NB4 (cell line): Measurements from ENCODE around the gene SNTB2.

ENCODE experiments used
- DNase-seq: peaks from one replicate; pipeline ENCODE4 v3.0.0; 2010; ENCODE audit warnings: low read depth
- H3K4me3 ChIP-seq: one replicate; pipeline ENCODE4 v1.5.1; 2011; ENCODE audit warnings: mild to moderate bottlenecking, low read depth, low read length, moderate library complexity
- CTCF ChIP-seq: IDR thresholded peaks from one replicate; pipeline ENCODE4 v1.5.1; 2012; ENCODE audit warnings: low read depth, low read length
- MYC ChIP-seq: IDR thresholded peaks from 2 replicates; pipeline ENCODE4 v1.6.1; 2011; ENCODE audit warnings: low read depth, low read length
- POLR2A ChIP-seq: IDR thresholded peaks from 2 replicates; pipeline ENCODE4 v1.6.1; 2011; ENCODE audit warnings: mild to moderate bottlenecking; ENCODE audit not compliant: insufficient read length; ENCODE audit errors: extremely low read depth
- TF ChIP-seq, protein P1 (sequence below): IDR thresholded peaks from 2 replicates; pipeline ENCODE4 v1.6.1; 2011; ENCODE audit warnings: low read depth, low read length

SNTB2 gene

DNA sequence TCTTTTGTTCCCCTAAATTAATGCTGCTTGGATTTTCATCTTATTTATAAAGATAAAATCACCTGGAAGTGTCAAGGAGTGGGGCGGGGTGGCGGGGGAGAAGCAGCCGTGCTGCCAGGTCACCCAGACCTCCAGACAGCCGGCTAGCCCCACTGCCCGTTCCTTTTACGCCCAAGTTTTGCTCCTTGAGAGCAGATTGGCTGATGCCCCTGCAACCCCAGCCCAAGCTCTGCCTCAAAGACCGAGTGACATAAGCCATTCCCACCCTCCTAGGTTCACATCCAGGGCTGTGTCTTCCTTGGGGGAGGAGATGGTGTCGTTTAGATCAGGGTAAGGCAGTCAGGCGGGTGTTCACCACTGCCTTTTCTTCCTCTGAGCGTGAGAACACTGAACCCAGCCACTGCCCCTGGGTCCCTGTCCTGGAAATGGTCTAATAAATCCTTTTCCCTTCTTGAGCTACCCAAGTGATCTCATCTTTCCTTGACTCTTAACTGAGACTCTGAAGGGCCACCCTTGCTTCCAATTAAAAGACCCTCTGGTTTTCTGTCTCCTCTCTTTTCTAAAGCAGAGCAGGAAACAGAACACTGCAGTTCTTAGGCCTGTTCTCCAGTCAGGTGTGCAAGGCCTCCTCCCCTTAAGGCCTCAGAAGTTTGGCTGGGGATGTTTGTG, 137.8 kb downstream of the SNTB2 start:
- DNase-seq: no peak
- no peak for TF ChIP-seq POLR2A
- TF ChIP-seq CTCF: no peak
- no peak for TF ChIP-seq MYC
- TF ChIP-seq, protein P1, sequence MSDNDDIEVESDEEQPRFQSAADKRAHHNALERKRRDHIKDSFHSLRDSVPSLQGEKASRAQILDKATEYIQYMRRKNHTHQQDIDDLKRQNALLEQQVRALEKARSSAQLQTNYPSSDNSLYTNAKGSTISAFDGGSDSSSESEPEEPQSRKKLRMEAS: no peak
- peak overlapping the region; percentile 11 for H3K4me3 ChIP-seq

DNA sequence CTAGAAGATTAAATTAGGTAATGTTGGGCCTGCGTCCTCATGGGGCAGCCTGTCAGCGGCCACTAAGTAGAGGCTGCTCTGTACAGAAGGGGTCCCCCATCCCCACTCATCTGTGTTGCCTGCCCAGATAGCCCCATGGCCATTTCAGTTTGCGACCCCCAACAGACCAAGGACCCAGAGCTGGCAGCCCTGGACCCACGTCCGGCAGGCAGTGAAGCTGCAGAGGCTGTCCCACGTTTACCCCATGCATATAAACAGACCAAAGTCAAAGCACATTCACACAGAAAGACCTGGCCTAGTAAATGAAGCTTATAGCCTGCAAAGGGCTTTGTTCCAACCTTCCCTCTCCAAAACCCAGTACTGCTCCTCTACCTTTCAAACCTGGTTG, 138.8 kb downstream of the SNTB2 start:
- peak overlapping the region; percentile 89 for H3K4me3 ChIP-seq
- TF ChIP-seq CTCF (no peak), MYC (no peak), POLR2A (no peak)
- TF ChIP-seq, protein P1: no peak
- DNase-seq: no peak

GRCh38 chr16:69326172-69326873, 139.4 kb downstream of the SNTB2 start:
- no peak for DNase-seq
- H3K4me3 ChIP-seq: peak overlapping the region; percentile 89

GRCh38 chr16:69327585-69328310, 140.8 kb downstream of the SNTB2 start:
- DNase-seq: no peak
- peak overlapping the region; percentile 89 for H3K4me3 ChIP-seq
- TF ChIP-seq, protein P1: no peak
- TF ChIP-seq CTCF (no peak), MYC (no peak)

More at GRCh38 chr16:69326172-69326873, 139.4 kb downstream of the SNTB2 start:
- TF ChIP-seq, protein P1: no peak
- TF ChIP-seq MYC: no peak
- TF ChIP-seq POLR2A: no peak
- no peak for TF ChIP-seq CTCF

GRCh38 chr16:69328854-69329316, 141.9 kb downstream of the SNTB2 start:
- H3K4me3 ChIP-seq: peak overlapping the region; percentile 89
- no peak for DNase-seq
- no peak for TF ChIP-seq CTCF
- TF ChIP-seq, protein P1: no peak
- no peak for TF ChIP-seq MYC
- TF ChIP-seq POLR2A: no peak
